Measurements from ENCODE around the gene CD59. TPM values are rescaled to one million over a fixed set of nuclear protein-coding genes. Genes with fewer than 3 reads are reported as not detected.
A peak's percentile ranks its signal among the peaks of the same experiment; 100 is the strongest.

The CD59 gene
- total and polyA plus RNA-seq, 9 of the 15 experiments (the other 6 are each of a cell fraction or from before 2014, with no cell fraction given) = 38.1 to 338 (median 173) TPM

- peak; percentile 64 for FAIRE-seq
- POLR2A ChIA-PET = interaction anchor here (0.6 to 2.0 kb wide), 3 partner anchors 10 to 678 kb away, joined by 3 to 7 read pairs (median 5); no protein-coding TSS in a partner anchor
- no peak overlapping the region for H3K9ac ChIP-seq (ENCODE audit: insufficient read depth in 1 of 2, low read depth in 2 of 2, low read length in 2 of 2)
- TF ChIP-seq NR2C2 (CRISPR knock-in tag; IDR thresholded peaks at IDR 0.05) = no peak
- TF ChIP-seq NR2C2 (tag; IDR thresholded peaks at IDR 0.05) = peak; percentile 34; the same call in 1 of the 2 replicates
- no peak for TF ChIP-seq RNF219 (CRISPR knock-in tag; IDR thresholded peaks at IDR 0.05)
- TF ChIP-seq MGA (IDR thresholded peaks at IDR 0.05) = 0 out of 2 replicates have a peak, but pooled peaks have one; percentile 10
- peak; percentile 77 to 83 for TF ChIP-seq NRF1 (conservative IDR thresholded peaks at IDR 0.05 in 1 of 2, IDR thresholded peaks at IDR 0.05 in 1 of 2)
- peak; percentile 25; the same call in 1 of the 2 replicates for TF ChIP-seq SMARCA4 (IDR thresholded peaks at IDR 0.05)
- no peak for TF ChIP-seq ZNF830 (CRISPR knock-in tag; IDR thresholded peaks at IDR 0.05)
- TF ChIP-seq HIVEP1 (CRISPR knock-in tag; IDR thresholded peaks at IDR 0.05) = no peak
Measured at GRCh38 chr11:33690290-33691065, 45.7 kb downstream of the CD59 start.

More at GRCh38 chr11:33690290-33691065, 45.7 kb downstream of the CD59 start:
- H2AFZ ChIP-seq (ENCODE audit: low read depth, low read length) = peak overlapping the region; percentile 12; the same call in 1 of the 2 replicates
- peak; percentile 56 for ATAC-seq
- no peaks in the 10 kb centered on the region for H4K20me1 ChIP-seq (replicated peaks; ENCODE audit: control insufficient read depth, insufficient read depth, low read length)
- H3K79me2 ChIP-seq (ENCODE audit: control insufficient read depth, insufficient read depth, low read length) = no peaks in the 10 kb centered on the region
- no peaks in the 10 kb centered on the region for H3K9me1 ChIP-seq (ENCODE audit: control insufficient read depth, insufficient read depth, low read length)
- no peak overlapping the region for H3K4me3 ChIP-seq
- H3K9me3 ChIP-seq (replicated peaks; ENCODE audit: control insufficient read depth, insufficient read depth, low read depth, low read length) = no peaks in the 10 kb centered on the region
- in situ Hi-C loops (cut with MboI) (no loop called here), intact Hi-C loops (cut with micrococcal nuclease) (no loop called here)
- no peaks in the 10 kb centered on the region for H3K36me3 ChIP-seq (ENCODE audit: control insufficient read depth, insufficient read depth, low read length)
- H3K4me1 ChIP-seq (replicated peaks in 1 of 2; ENCODE audit: control insufficient read depth in 2 of 2, insufficient read depth in 2 of 2, low read length in 2 of 2) = peaks cover 5 to 10% of the 10 kb centered on the region in 2 experiments; a peak in 4 of 5 replicates
- no peak overlapping the region for H3K4me2 ChIP-seq (ENCODE audit: insufficient read depth, low read length)
- CTCF ChIA-PET (ENCODE audit: low intra/inter-chr PET ratio) = interaction anchor here (1.3 kb wide), 1 partner anchor 730 kb away, joined by 3 read pairs; no protein-coding TSS in a partner anchor
- peaks cover under 1 to 26% of the 10 kb centered on the region in 2 experiments; a peak in 4 of 5 replicates for H3K27me3 ChIP-seq (ENCODE audit: control insufficient read depth in 2 of 2, insufficient read depth in 2 of 2, low read length in 2 of 2)
- no TSS peak for BruUV-seq (replicated peaks)
- no peak overlapping the region for H3K27ac ChIP-seq (ENCODE audit: extremely low read depth, low read depth, low read length)
- WGBS (ENCODE audit: insufficient coverage, low coverage, missing lambda C conversion rate) = 5% methylated on average over 8 of the region's 8 CpGs
- peak in 1 of 4 experiments; percentile 41 for DNase-seq (ENCODE audit: extremely low read depth in 1 of 4, low spot score in 3 of 4)

Measured in K562 (cell line).